PC-3 (cell line): Measurements from ENCODE around the gene EIPR1.

ENCODE experiments used
- CTCF ChIP-seq: fragments of 300-600 bp; sonication (generic); conservative IDR thresholded peaks from 2 replicates; pipeline ENCODE4 v1.5.1; 2017; ENCODE audit warnings: antibody characterized with exemption, low read depth, mild to moderate bottlenecking, low read length
- EZH2 ChIP-seq: fragments of 300-600 bp; sonication (generic); IDR thresholded peaks from one replicate; pipeline ENCODE4 v1.6.1; 2017; ENCODE audit warnings: antibody characterized with exemption, mild to moderate bottlenecking, low read length; ENCODE audit not compliant: unreplicated experiment

GRCh38 chr2:3309496-3310355 is 67.9 kb downstream of the EIPR1 start:
- TF ChIP-seq CTCF (no peak), EZH2 (no peak)
